D341Med (cell line): Measurements from ENCODE around the gene UGT1A9.

Source experiments
- DNase-seq: peaks from one replicate; pipeline ENCODE4 v3.0.0; 2012; ENCODE audit warnings: low spot score

The UGT1A9 gene

GRCh38 chr2:233758849-233759248, 87.2 kb downstream of the UGT1A9 start:
- DNase-seq, result no peak

DNA sequence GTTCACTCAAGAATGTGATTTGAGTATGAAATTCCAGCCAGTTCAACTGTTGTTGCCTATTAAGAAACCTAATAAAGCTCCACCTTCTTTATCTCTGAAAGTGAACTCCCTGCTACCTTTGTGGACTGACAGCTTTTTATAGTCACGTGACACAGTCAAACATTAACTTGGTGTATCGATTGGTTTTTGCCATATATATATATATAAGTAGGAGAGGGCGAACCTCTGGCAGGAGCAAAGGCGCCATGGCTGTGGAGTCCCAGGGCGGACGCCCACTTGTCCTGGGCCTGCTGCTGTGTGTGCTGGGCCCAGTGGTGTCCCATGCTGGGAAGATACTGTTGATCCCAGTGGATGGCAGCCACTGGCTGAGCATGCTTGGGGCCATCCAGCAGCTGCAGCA, 88.3 kb downstream of the UGT1A9 start, which contains the start of gene UGT1A1:
Gene UGT1A1 (plus strand): TSS at position 228 of the 400 bp plus-strand sequence. CDS start 18 bp downstream, at position 246.
- DNase-seq, result no peak

GRCh38 chr2:233761040-233761769, 89.5 kb downstream of the UGT1A9 start:
- no peak for DNase-seq

- DNase-seq, result no peak
Measured at GRCh38 chr2:233764264-233764663, 92.6 kb downstream of the UGT1A9 start.

GRCh38 chr2:233764761-233765160, 93.1 kb downstream of the UGT1A9 start:
- DNase-seq, result no peak

GRCh38 chr2:233766416-233766815, 94.7 kb downstream of the UGT1A9 start:
- no peak for DNase-seq

- DNase-seq, result no peak
Measured at GRCh38 chr2:233768076-233768475, 96.4 kb downstream of the UGT1A9 start.

DNA sequence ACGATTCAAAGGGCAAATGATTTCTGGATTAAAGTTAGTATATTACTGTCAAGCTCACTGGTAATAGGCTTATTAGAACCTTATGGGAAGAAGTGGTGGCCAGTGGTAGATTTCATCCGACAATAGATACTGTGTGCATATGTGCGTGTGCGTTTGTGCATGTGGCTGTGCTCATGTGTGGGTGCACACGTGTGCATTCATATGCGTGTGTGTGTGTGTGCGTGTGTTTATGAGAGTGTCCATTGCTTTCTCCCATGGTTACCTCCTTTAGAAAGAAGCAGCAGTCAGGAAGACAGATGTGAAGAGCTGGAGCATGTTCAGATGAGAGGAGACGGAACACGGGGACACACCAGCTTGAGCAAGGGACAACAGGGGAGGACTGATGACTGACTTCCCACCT, 97.6 kb downstream of the UGT1A9 start:
- no peak for DNase-seq

DNA sequence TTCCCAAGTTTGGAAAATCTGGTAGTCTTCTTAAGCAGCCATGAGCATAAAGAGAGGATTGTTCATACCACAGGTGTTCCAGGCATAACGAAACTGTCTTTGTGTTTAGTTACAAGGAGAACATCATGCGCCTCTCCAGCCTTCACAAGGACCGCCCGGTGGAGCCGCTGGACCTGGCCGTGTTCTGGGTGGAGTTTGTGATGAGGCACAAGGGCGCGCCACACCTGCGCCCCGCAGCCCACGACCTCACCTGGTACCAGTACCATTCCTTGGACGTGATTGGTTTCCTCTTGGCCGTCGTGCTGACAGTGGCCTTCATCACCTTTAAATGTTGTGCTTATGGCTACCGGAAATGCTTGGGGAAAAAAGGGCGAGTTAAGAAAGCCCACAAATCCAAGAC, 100.5 kb downstream of the UGT1A9 start:
- no peak for DNase-seq

DNA sequence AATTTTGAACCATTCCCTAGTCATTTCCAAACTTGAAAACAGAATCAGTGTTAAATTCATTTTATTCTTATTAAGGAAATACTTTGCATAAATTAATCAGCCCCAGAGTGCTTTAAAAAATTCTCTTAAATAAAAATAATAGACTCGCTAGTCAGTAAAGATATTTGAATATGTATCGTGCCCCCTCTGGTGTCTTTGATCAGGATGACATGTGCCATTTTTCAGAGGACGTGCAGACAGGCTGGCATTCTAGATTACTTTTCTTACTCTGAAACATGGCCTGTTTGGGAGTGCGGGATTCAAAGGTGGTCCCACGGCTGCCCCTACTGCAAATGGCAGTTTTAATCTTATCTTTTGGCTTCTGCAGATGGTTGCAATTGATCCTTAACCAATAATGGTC, 100.9 kb downstream of the UGT1A9 start:
- no peak for DNase-seq

- no peak for DNase-seq
Measured at GRCh38 chr2:233773854-233774253, 102.2 kb downstream of the UGT1A9 start.

GRCh38 chr2:233775414-233775813, 103.7 kb downstream of the UGT1A9 start:
- no peak for DNase-seq

GRCh38 chr2:233778030-233778429, 106.3 kb downstream of the UGT1A9 start, which contains the start of gene MROH2A:
MROH2A (plus strand) TSS chr2:233778330; CDS start chr2:233779359, 1,029 bp downstream.
- DNase-seq, result no peak

GRCh38 chr2:233779722-233780121, 108.0 kb downstream of the UGT1A9 start:
- DNase-seq, result no peak

DNA sequence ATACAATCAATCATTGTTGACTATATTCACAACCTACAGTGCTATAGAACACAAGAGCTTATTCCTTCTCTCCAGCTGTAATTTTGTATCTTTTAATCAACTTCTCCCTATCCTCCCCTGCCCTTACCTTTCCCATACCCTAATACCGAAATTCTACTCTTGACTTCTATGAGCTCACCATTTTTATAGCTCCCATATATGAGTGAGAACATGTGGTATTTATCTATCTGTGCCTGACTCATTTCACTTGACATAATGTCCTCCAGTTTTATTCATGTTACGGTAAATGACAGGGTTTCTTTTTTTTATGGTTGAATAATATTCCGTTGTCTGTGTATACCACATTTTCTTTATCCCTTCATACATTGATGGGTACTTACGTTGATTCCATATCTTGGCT, 109.1 kb downstream of the UGT1A9 start:
- DNase-seq, result no peak

- no peak for DNase-seq
Measured at GRCh38 chr2:233789554-233789953, 117.9 kb downstream of the UGT1A9 start.

DNA sequence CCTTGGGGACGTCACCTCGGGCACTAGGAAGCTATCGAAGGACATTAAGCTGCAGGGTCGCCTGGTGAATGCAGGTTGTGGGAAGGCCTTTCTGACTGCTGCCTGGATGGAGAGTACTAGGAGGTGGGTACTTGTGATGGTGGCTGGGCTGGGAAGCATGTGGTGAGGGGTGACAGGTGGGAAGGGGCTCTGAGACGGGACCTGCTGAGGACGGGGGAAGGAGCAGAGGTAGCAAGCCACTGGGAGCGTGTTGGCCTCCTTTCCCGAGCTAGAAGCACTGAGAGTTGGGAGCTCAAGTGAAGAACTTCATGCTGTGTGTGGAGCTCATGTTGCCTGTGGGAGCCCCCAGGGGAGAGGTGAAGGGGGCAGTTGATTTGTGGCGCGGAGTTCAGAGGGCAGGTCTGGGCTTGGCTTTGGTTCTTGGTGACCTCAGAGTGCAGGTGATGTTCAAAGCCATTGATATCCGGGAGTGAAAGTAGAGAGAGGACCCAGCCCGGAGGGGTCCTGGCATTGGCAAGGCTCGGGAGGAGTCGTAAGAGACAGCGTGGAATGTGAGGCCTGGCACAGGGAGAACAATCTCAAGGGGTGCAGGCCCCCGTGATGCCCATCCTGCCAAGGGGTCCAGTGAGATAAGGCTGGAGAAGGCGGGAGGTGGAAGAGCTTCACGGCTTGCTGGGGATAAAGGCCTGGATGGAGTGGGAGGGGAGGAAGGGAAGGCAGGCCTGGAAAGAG, 119.6 kb downstream of the UGT1A9 start:
- no peak for DNase-seq

DNA sequence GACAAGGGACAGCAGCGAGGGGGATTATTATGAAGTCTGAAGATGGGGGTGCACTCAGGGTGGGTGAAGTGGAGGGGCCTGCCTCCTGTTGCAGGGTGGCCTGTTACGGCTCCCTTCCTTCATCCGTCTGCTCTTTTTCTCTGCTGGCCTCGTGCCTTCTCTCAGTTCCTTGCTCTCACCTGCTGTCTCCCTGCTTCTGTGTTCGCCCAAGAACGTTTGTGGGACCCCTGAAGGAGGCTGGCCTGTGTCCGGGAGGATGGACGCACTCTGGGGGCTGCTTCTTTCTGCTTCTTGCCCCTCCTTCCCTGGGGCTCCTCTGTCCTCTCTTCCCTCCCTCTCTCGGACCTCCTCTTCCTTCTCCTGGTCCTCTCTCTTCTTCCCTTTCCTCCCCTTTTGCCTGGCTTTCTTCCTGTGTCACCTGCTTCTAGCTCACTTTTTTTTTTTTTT, 120.2 kb downstream of the UGT1A9 start:
- no peak for DNase-seq

- no peak for DNase-seq
Measured at GRCh38 chr2:233792720-233793119, 121.0 kb downstream of the UGT1A9 start.

DNA sequence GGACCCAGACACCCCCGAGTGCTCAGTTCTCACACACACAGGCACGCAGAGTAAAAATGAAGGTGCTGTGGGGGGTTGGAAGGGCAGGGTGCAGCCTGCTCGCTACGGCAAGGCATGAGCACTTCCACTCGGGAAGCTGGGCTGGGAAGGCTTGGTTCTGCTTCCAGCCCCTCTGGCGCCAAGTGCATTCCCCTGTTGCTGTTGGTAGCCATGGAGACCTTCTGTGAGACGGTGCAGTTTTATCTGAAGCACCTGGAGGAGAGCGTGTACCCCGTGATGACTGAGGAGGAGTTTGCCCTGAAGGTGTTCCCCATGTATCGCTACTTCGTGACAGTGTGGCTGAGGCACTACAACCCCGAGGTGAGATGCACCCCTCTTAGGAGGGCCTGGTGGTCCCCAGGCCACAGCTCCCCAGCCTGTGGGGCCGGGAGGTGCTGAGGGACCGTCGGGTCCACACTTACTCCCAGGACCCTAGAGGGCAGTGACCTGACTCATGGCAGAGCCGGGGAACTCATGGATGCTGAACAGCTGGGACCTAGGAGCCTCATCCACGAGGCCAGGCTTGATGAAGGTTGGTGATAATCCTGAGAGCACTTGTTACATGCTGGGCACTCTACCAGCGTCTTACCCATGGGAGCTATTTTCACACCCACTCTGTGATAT, 121.9 kb downstream of the UGT1A9 start:
- no peak for DNase-seq

DNA sequence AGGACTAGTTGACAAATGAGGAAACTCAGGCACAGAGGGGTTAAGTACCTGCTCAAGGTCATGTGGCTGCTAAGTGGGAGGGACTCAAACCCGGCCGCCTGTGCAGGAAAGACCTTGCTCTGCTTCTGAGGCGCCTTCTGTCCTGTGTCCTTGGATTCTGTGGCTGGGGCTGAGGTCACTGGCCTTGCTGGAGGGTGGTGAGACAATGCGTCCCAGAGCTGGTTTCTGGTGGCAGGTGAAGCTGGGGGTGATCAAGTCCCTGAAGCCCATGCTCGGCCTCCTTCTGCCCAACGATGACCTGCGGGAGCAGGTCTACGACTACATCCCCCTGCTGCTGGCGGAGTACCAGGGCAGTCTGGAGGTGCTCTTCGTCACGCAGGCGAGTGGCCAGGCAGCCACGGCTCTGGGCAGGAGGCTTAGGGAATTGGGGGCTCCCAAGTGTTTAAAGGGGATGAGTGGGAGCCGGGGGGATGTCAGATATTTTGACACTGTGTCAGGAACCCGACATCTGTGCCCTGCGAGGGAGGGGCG, 122.5 kb downstream of the UGT1A9 start:
- no peak for DNase-seq

- DNase-seq, result no peak
Measured at GRCh38 chr2:233795735-233796171, 124.1 kb downstream of the UGT1A9 start.
